Liver (tissue), 9 donors: ENCODE data around the gene CFAP299. TPM values are rescaled to one million over a fixed set of nuclear protein-coding genes. Genes with fewer than 3 reads are reported as not detected.

Source experiments
- DNase-seq: peaks from one replicate; pipeline ENCODE4 v3.0.0-alpha.2; 2017; ENCODE audit warnings: low spot score
- H3K27ac ChIP-seq, 2 donors: one replicate each; pipeline ENCODE4 v1.7.0; 2013; ENCODE audit warnings: inconsistent platforms in 2 of 2, low read length in 2 of 2, control low read depth in 1 of 2, low read depth in 1 of 2, mild to moderate bottlenecking in 1 of 2
- H3K27me3 ChIP-seq, 4 donors: one replicate each; pipeline versions ENCODE4 v1.6.1 to v1.7.0; 2013; ENCODE audit warnings: low read length in 3 of 4, inconsistent platforms in 1 of 4, mild to moderate bottlenecking in 1 of 4, moderate library complexity in 1 of 4; ENCODE audit not compliant: control insufficient read depth in 4 of 4, insufficient read depth in 4 of 4
- H3K36me3 ChIP-seq, 4 donors: one replicate each; pipeline versions ENCODE4 v1.6.1 to v1.7.0; 2013; ENCODE audit warnings: low read length in 3 of 4, mild to moderate bottlenecking in 3 of 4, low read depth in 1 of 4, moderate library complexity in 1 of 4; ENCODE audit not compliant: control insufficient read depth in 4 of 4, insufficient read depth in 3 of 4
- H3K4me1 ChIP-seq, 4 donors: one replicate each; pipeline versions ENCODE4 v1.6.1 to v1.7.0; 2013; ENCODE audit warnings: low read length in 3 of 4, mild to moderate bottlenecking in 3 of 4, moderate library complexity in 1 of 4; ENCODE audit not compliant: control insufficient read depth in 4 of 4, insufficient read depth in 4 of 4
- H3K4me3 ChIP-seq, 3 donors: one replicate each; pipeline versions ENCODE4 v1.6.1 to v1.7.0; 2013; ENCODE audit warnings: low read length in 3 of 3, control low read depth in 1 of 3, low read depth in 1 of 3, mild to moderate bottlenecking in 1 of 3
- H3K9ac ChIP-seq, 2 donors: one replicate each; pipeline ENCODE4 v1.7.0; 2013; ENCODE audit warnings: low read length in 2 of 2, mild to moderate bottlenecking in 2 of 2, moderate library complexity in 2 of 2, control low read depth in 1 of 2, low read depth in 1 of 2
- H3K9me3 ChIP-seq, 4 donors: one replicate each; pipeline versions ENCODE4 v1.6.1 to v1.7.0; 2013; ENCODE audit warnings: low read length in 3 of 4; ENCODE audit not compliant: control insufficient read depth in 4 of 4
- CTCF ChIP-seq: fragments of 150-350 bp; IDR thresholded peaks from 2 replicates; pipeline ENCODE4 v1.5.1; 2017; ENCODE audit warnings: improper control_type of control experiment, low read depth, low read length; ENCODE audit not compliant: missing input control
- FOXA1 ChIP-seq: IDR thresholded peaks from 2 replicates; pipeline ENCODE4 v1.6.1; 2016; ENCODE audit warnings: antibody characterized with exemption
- FOXA2 ChIP-seq: IDR thresholded peaks from 2 replicates; pipeline ENCODE4 v1.6.1; 2016; ENCODE audit warnings: antibody characterized with exemption
- HNF4A ChIP-seq, 2 donors: conservative IDR thresholded peaks; 2 replicates each; pipeline ENCODE4 v1.6.1; 2016; ENCODE audit warnings: antibody characterized with exemption in 2 of 2, mild to moderate bottlenecking in 2 of 2
- HNF4G ChIP-seq: IDR thresholded peaks from 2 replicates; pipeline ENCODE4 v1.6.1; 2016; ENCODE audit warnings: antibody characterized with exemption
- MAX ChIP-seq: IDR thresholded peaks from 2 replicates; pipeline ENCODE4 v1.6.1; 2016; ENCODE audit warnings: antibody characterized with exemption
- REST ChIP-seq: IDR thresholded peaks from 2 replicates; pipeline ENCODE4 v1.6.1; 2016; ENCODE audit warnings: antibody characterized with exemption, mild to moderate bottlenecking
- SP1 ChIP-seq: IDR thresholded peaks from 2 replicates; pipeline ENCODE4 v1.6.1; 2018; ENCODE audit warnings: antibody characterized with exemption, mild to moderate bottlenecking
- TAF1 ChIP-seq: conservative IDR thresholded peaks from 2 replicates; pipeline ENCODE4 v1.6.1; 2016; ENCODE audit warnings: antibody characterized with exemption, mild to moderate bottlenecking
- YY1 ChIP-seq: IDR thresholded peaks from 2 replicates; pipeline ENCODE4 v1.6.1; 2016; ENCODE audit warnings: antibody characterized with exemption, mild to moderate bottlenecking
- ZBTB33 ChIP-seq: IDR thresholded peaks from 2 replicates; pipeline ENCODE4 v1.6.1; 2016; ENCODE audit warnings: antibody characterized with exemption
- WGBS: extraction: QIAGEN DNeasy Blood & Tissue Kit; methylation state at CpG from one replicate; pipeline ENCODE4 v1.1.7; 2013; 5-methylcytosine and 5-hydroxymethylcytosine counted together
- polyA plus RNA-seq, 2 donors: library from polyadenylated mRNA; stranded (reverse) in 1 of 2; unstranded in 1 of 2; fragments of 200-250 nt in 1 of 2; fragments of >200 nt in 1 of 2; fragmentation: Nextera tagmentation in 1 of 2; extraction: Ambion mirVana in 1 of 2; gene quantifications; one replicate each; pipeline versions ENCODE4 v1.2.1 to v1.2.3, GENCODE V29; 2013 to 2015
- total RNA-seq, 2 donors: library from RNA; depleted of rRNA; stranded (reverse); fragments of >200 nt; gene quantifications; one replicate each; pipeline ENCODE4 v1.2.3, GENCODE V29; 2014
- donor health status: healthy.
- donor health status: healthy.
- donor health status: healthy.
- donor health status: healthy.
- donor health status: healthy.

The CFAP299 gene
- total and polyA plus RNA-seq, 4 donors, result not detected

GRCh38 chr4:80459918-80460473 lies 124.5 kb downstream of the CFAP299 start:
- 74% methylated on average over 1 of the region's 1 CpG for WGBS
- TF ChIP-seq SP1 (no peak), ZBTB33 (no peak)

GRCh38 chr4:80461412-80461811 lies 125.9 kb downstream of the CFAP299 start:
- Histone ChIP-seq H3K9me3 (no peaks in the 10 kb centered on the region), H3K36me3 (no peaks in the 10 kb centered on the region), H3K27ac (no peak overlapping the region), H3K27me3 (peaks cover 0 to 3% (median 0%) of the 10 kb centered on the region in 4 donors), H3K9ac (no peak overlapping the region), H3K4me3 (no peak overlapping the region), H3K4me1 (no peaks in the 10 kb centered on the region)
- no peak for DNase-seq
- WGBS, result 76% methylated on average over 1 of the region's 1 CpG
- TF ChIP-seq HNF4A (conservative IDR thresholded peaks at IDR 0.05) (no peak), REST (no peak), HNF4G (no peak), TAF1 (no peak), CTCF (no peak), YY1 (no peak), ZBTB33 (no peak), FOXA1 (no peak), SP1 (no peak), FOXA2 (no peak), MAX (no peak)

More at GRCh38 chr4:80459918-80460473, 124.5 kb downstream of the CFAP299 start:
- Histone ChIP-seq H3K27me3 (peaks cover 0 to 3% (median 0%) of the 10 kb centered on the region in 4 donors), H3K4me3 (no peak overlapping the region), H3K27ac (no peak overlapping the region), H3K9ac (no peak overlapping the region), H3K9me3 (no peaks in the 10 kb centered on the region), H3K4me1 (no peaks in the 10 kb centered on the region), H3K36me3 (no peaks in the 10 kb centered on the region)
- no peak for DNase-seq
